Measurements from ENCODE around the gene C1QL4. TPM values are rescaled to one million over a fixed set of nuclear protein-coding genes. Genes with fewer than 3 reads are reported as not detected.
"Not testable (repeated sequence)": the region's sequence is repeated elsewhere in the genome, so short reads cannot be mapped to it uniquely, and the experiment has no call there.

C1QL4 gene
- total RNA-seq, 1 donor from 2014 or later: not detected

DNA sequence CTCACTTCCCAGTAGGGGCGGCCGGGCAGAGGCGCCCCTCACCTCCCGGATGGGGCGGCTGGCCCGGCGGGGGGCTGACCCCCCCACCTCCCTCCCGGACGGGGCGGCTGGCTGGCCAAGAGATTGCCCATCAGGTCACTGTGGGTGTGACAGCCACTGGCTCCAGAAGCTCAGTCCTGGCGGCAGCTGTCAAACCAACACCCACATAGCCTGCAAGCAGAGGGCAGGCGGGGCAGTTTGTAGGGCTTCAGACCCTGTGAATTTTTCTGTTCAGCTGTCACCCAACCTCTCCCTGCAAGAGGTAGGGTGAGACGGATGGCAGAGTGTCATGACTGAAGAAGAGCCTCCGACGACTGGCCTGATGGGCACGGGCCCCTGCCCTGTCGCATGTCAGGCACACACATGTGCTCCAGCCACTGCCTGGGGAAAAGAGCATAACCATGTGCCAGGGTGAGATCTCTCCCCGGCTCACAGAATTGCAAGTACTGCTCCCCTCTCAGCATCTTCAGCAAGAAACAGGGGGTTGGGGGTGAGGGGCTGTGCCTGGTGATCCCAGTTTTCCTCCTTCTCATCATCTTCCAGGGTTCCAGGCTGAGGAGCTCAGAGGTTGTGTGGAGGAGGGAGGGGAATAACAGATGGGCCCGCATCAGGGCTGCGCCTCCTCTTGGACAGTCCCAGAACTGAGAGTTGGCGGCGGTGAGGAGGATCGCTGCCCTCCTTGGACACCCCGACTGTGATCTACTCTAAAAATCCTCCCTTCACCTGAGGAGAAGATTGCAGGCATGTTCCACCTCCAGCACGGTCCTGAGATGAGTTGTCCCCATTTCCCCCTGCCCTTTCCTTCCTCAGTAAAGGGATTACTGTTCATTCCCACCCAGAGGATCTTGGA lies 53.2 kb downstream of the C1QL4 start:
- ATAC-seq (no peak), DNase-seq (ENCODE audit: low spot score) (no peak)

DNA sequence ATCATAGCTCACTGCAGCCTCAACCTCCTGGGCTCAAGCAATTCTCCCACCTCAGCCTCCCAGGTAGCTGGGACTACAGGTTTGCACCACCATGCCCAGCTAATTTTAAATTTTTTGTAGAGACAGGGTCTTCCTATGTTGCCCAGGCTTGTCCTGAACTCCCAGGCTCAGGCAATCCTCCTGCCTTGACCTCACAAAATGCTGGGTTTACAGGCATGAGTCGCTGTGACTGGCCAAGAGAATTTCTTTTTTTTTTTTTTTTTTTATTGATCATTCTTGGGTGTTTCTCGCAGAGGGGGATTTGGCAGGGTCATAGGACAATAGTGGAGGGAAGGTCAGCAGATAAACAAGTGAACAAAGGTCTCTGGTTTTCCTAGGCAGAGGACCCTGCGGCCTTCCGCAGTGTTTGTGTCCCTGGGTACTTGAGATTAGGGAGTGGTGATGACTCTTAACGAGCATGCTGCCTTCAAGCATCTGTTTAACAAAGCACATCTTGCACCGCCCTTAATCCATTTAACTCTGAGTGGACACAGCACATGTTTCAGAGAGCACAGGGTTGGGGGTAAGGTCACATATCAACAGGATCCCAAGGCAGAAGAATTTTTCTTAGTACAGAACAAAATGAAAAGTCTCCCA lies 54.1 kb downstream of the C1QL4 start:
- ATAC-seq: not testable (repeated sequence)

More for the DNA sequence above, 54.1 kb downstream of the C1QL4 start:
- not testable (repeated sequence) for DNase-seq (ENCODE audit: low spot score)

Other genes with a start within 250 kb of the C1QL4 start
- not detected for gene DHH, start 242.4 kb downstream of the C1QL4 start, total RNA-seq
- gene LMBR1L, start 226.3 kb downstream of the C1QL4 start, total RNA-seq: 17.7 TPM
- gene TUBA1B, start 205.8 kb downstream of the C1QL4 start, total RNA-seq: 144 TPM
- 4.8 TPM for gene TUBA1A, start 148.1 kb downstream of the C1QL4 start, total RNA-seq
- 54.9 TPM for gene TUBA1C, start 72.1 kb downstream of the C1QL4 start, total RNA-seq
- gene PRPH, start 42.0 kb downstream of the C1QL4 start, total RNA-seq: not detected
- 0.48 TPM for gene TROAP, start 13.9 kb downstream of the C1QL4 start, total RNA-seq
- 42.3 TPM for gene DNAJC22, start 9.7 kb upstream of the C1QL4 start, total RNA-seq
- gene SPATS2, start 30.3 kb upstream of the C1QL4 start, total RNA-seq: 5.9 TPM
- gene KCNH3, start 201.8 kb upstream of the C1QL4 start, total RNA-seq: 0.13 TPM
- 21.0 TPM for gene MCRS1, start 231.0 kb upstream of the C1QL4 start, total RNA-seq